H9 (cell line): ENCODE data around the gene KIF16B. TPM values are rescaled to one million over a fixed set of nuclear protein-coding genes. Genes with fewer than 3 reads are reported as not detected.

Experiments used
- DNase-seq: peaks from one replicate; pipeline ENCODE4 v3.0.0-alpha.2; 2017
- H2AFZ ChIP-seq: one replicate; pipeline ENCODE4 v1.6.1; 2013; ENCODE audit warnings: mild to moderate bottlenecking, low read length, control low read depth, moderate library complexity
- H2AK5ac ChIP-seq: 2 replicates; pipeline ENCODE4 v1.6.1; 2013; ENCODE audit warnings: low read length, control low read depth, mixed read lengths; ENCODE audit not compliant: insufficient read length
- H2BK120ac ChIP-seq: one replicate; pipeline ENCODE4 v1.6.1; 2013; ENCODE audit warnings: low read depth, mild to moderate bottlenecking, low read length, control low read depth, inconsistent platforms; ENCODE audit not compliant: poor library complexity, severe bottlenecking
- H2BK12ac ChIP-seq: 2 replicates; pipeline ENCODE4 v1.6.1; 2013; ENCODE audit warnings: low read length, control low read depth, mixed read lengths, low read depth; ENCODE audit not compliant: insufficient read length
- H2BK15ac ChIP-seq: 2 replicates; pipeline ENCODE4 v1.6.1; 2013; ENCODE audit warnings: low read depth, low read length, control low read depth
- H2BK20ac ChIP-seq: one replicate; pipeline ENCODE4 v1.6.1; 2013; ENCODE audit warnings: low read depth, mild to moderate bottlenecking, low read length, control low read depth, inconsistent platforms; ENCODE audit not compliant: poor library complexity, severe bottlenecking
- H2BK5ac ChIP-seq: 2 replicates; pipeline ENCODE4 v1.6.1; 2013; ENCODE audit warnings: low read length, control low read depth, mixed read lengths; ENCODE audit not compliant: insufficient read length
- H3K14ac ChIP-seq: 2 replicates; pipeline ENCODE4 v1.6.1; 2013; ENCODE audit warnings: low read length, control low read depth; ENCODE audit not compliant: insufficient read depth
- H3K18ac ChIP-seq: 2 replicates; pipeline ENCODE4 v1.6.1; 2013; ENCODE audit warnings: low read depth, mild to moderate bottlenecking, mixed read lengths, low read length, control low read depth; ENCODE audit not compliant: insufficient read length
- H3K23ac ChIP-seq: 2 replicates; pipeline ENCODE4 v1.6.1; 2013; ENCODE audit warnings: low read length, control low read depth, mixed read lengths, low read depth; ENCODE audit not compliant: insufficient read length
- H3K23me2 ChIP-seq: 2 replicates; pipeline ENCODE4 v1.6.1; 2013; ENCODE audit warnings: low read depth, mild to moderate bottlenecking, mixed read lengths, low read length, control low read depth; ENCODE audit not compliant: insufficient read length, poor library complexity, severe bottlenecking
- H3K27ac ChIP-seq: 2 replicates; pipeline ENCODE4 v1.5.1; 2013; ENCODE audit warnings: low read length, control low read depth, mixed read lengths, low read depth; ENCODE audit not compliant: insufficient read length
- H3K27me3 ChIP-seq: 2 replicates; pipeline ENCODE4 v1.6.1; 2013; ENCODE audit warnings: low read length, control low read depth, inconsistent platforms; ENCODE audit not compliant: insufficient read depth
- H3K4ac ChIP-seq: 2 replicates; pipeline ENCODE4 v1.6.1; 2013; ENCODE audit warnings: low read depth, mild to moderate bottlenecking, control low read depth, inconsistent platforms, low read length, moderate library complexity
- H3K4me1 ChIP-seq: 2 replicates; pipeline ENCODE4 v1.6.1; 2013; ENCODE audit warnings: low read length, control low read depth, inconsistent platforms; ENCODE audit not compliant: insufficient read depth
- H3K4me2 ChIP-seq: 2 replicates; pipeline ENCODE4 v1.6.1; 2013; ENCODE audit warnings: low read length, control low read depth, mixed read lengths; ENCODE audit not compliant: insufficient read length, insufficient read depth
- H3K56ac ChIP-seq: 2 replicates; pipeline ENCODE4 v1.6.1; 2013; ENCODE audit warnings: low read depth, mild to moderate bottlenecking, mixed read lengths, low read length, control low read depth; ENCODE audit not compliant: insufficient read length
- H3K79me1 ChIP-seq: 2 replicates; pipeline ENCODE4 v1.6.1; 2013; ENCODE audit warnings: low read depth, mild to moderate bottlenecking, moderate library complexity, low read length, control low read depth, inconsistent platforms; ENCODE audit not compliant: insufficient read depth, poor library complexity, severe bottlenecking
- H3K79me2 ChIP-seq: 2 replicates; pipeline ENCODE4 v1.6.1; 2013; ENCODE audit warnings: low read length, control low read depth, inconsistent platforms; ENCODE audit not compliant: insufficient read depth
- H3K9ac ChIP-seq: 2 replicates; pipeline ENCODE4 v1.6.1; 2013; ENCODE audit warnings: low read length, control low read depth, mixed read lengths; ENCODE audit not compliant: insufficient read length; ENCODE audit errors: extremely low read depth
- H3K9me3 ChIP-seq: one replicate; pipeline ENCODE4 v1.6.1; 2013; ENCODE audit warnings: low read depth, low read length, inconsistent platforms; ENCODE audit not compliant: control insufficient read depth
- H3T11ph ChIP-seq: one replicate; pipeline ENCODE4 v1.6.1; 2013; ENCODE audit warnings: mild to moderate bottlenecking, low read length, control low read depth, inconsistent platforms
- H4K20me1 ChIP-seq: one replicate; pipeline ENCODE4 v1.6.1; 2013; ENCODE audit not compliant: control insufficient read depth, insufficient read length, insufficient read depth
- H4K5ac ChIP-seq: 2 replicates; pipeline ENCODE4 v1.6.1; 2013; ENCODE audit warnings: low read depth, mild to moderate bottlenecking, mixed read lengths, low read length, control low read depth; ENCODE audit not compliant: insufficient read length
- H4K8ac ChIP-seq: replicated peaks from 2 replicates; pipeline ENCODE4 v1.6.1; 2013; ENCODE audit warnings: low read length, control low read depth, mixed read lengths, low read depth; ENCODE audit not compliant: insufficient read length
- H4K91ac ChIP-seq: 2 replicates; pipeline ENCODE4 v1.6.1; 2013; ENCODE audit warnings: low read depth, mild to moderate bottlenecking, moderate library complexity, mixed read lengths, low read length, control low read depth; ENCODE audit not compliant: insufficient read length
- H3K27ac Mint-ChIP-seq, 3 experiments: 2 replicates in 2 of 3; 3 replicates in 1 of 3; pipeline ENCODE4 v1.8.0; 2020 to 2021; ENCODE audit warnings: mixed read lengths in 3 of 3, mild to moderate bottlenecking in 1 of 3, moderate library complexity in 1 of 3
- H3K27me3 Mint-ChIP-seq: 2 replicates; pipeline ENCODE4 v1.8.0; 2021; ENCODE audit warnings: low read depth, mild to moderate bottlenecking, moderate library complexity, mixed read lengths
- H3K36me3 Mint-ChIP-seq, 3 experiments: 2 replicates in 2 of 3; 3 replicates in 1 of 3; pipeline ENCODE4 v1.8.0; 2020 to 2021; ENCODE audit warnings: low read depth in 3 of 3, mixed read lengths in 3 of 3; ENCODE audit not compliant: insufficient read depth in 1 of 3
- H3K4me1 Mint-ChIP-seq, 2 experiments: 2 replicates each; pipeline ENCODE4 v1.8.0; 2020; ENCODE audit warnings: mixed read lengths in 2 of 2
- H3K4me3 Mint-ChIP-seq, 2 experiments: 2 replicates in 1 of 2; 3 replicates in 1 of 2; pipeline ENCODE4 v1.8.0; 2020 to 2021; ENCODE audit warnings: mild to moderate bottlenecking in 2 of 2, mixed read lengths in 2 of 2, moderate library complexity in 1 of 2
- H3K9me3 Mint-ChIP-seq, 2 experiments: 2 replicates in 1 of 2; 3 replicates in 1 of 2; pipeline ENCODE4 v1.8.0; 2020; ENCODE audit warnings: mild to moderate bottlenecking in 2 of 2, mixed read lengths in 2 of 2, moderate library complexity in 1 of 2
- WGBS: extraction: QIAGEN DNeasy Blood & Tissue Kit; methylation state at CpG from one replicate; pipeline ENCODE4 v1.1.7; 2013; ENCODE audit warnings: missing lambda C conversion rate, low lambda C conversion rate, mixed read lengths; ENCODE audit not compliant: insufficient read length; ENCODE audit errors: extremely low coverage; 5-methylcytosine and 5-hydroxymethylcytosine counted together
- total RNA-seq: library from RNA; stranded (reverse); gene quantifications from 2 replicates; pipeline ENCODE4 v1.2.1, GENCODE V29; 2021
- TF ChIP-seq, protein P1 (sequence below): fragments of 200-600 bp; sonication (generic); conservative IDR thresholded peaks from 3 replicates; pipeline ENCODE4 v1.8.0; 2021; ENCODE audit warnings: antibody characterized with exemption, mild to moderate bottlenecking

The KIF16B gene
- total RNA-seq, 1 experiment from 2014 or later, result 7.4 TPM

DNA sequence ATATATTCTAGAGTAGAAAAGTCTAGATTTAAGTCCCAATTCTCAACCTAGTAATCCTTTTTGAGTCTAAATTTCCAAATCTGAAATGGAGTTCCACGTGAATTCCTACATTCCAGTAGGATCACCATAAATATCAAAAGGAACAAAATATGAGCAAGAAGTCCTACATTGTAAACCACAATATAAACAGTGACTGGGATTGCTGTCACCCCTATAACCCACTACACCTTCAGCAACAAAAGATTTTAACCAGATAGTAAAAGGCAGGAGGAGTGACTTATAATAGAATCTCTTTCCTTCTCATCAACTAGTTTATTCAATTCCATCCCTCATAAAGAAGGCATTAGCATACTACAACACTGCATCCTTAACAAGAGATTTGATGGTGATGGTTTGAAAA is 210.6 kb downstream of the KIF16B start:
- Histone ChIP-seq H3K9ac (no peak overlapping the region), H3K4me1 (no peaks in the 10 kb centered on the region), H3K23me2 (no peaks in the 10 kb centered on the region), H3K79me2 (no peaks in the 10 kb centered on the region), H2BK12ac (no peak overlapping the region), H3K14ac (no peak overlapping the region), H4K8ac (no peak overlapping the region), H4K91ac (no peak overlapping the region), H2AFZ (no peak overlapping the region), H2BK15ac (no peak overlapping the region), H4K5ac (no peak overlapping the region), H2BK20ac (no peak overlapping the region), H3K18ac (no peak overlapping the region), H3K79me1 (no peaks in the 10 kb centered on the region), H3K9me3 (no peaks in the 10 kb centered on the region), H3K23ac (no peak overlapping the region), H3K4me2 (no peak overlapping the region), H3K27ac (no peak overlapping the region), H3T11ph (no peak overlapping the region), H2BK120ac (no peak overlapping the region), H2BK5ac (no peak overlapping the region), H3K56ac (no peak overlapping the region), H4K20me1 (no peaks in the 10 kb centered on the region), H3K4ac (no peak overlapping the region), H2AK5ac (no peak overlapping the region), H3K27me3 (no peaks in the 10 kb centered on the region)
- TF ChIP-seq, protein P1, sequence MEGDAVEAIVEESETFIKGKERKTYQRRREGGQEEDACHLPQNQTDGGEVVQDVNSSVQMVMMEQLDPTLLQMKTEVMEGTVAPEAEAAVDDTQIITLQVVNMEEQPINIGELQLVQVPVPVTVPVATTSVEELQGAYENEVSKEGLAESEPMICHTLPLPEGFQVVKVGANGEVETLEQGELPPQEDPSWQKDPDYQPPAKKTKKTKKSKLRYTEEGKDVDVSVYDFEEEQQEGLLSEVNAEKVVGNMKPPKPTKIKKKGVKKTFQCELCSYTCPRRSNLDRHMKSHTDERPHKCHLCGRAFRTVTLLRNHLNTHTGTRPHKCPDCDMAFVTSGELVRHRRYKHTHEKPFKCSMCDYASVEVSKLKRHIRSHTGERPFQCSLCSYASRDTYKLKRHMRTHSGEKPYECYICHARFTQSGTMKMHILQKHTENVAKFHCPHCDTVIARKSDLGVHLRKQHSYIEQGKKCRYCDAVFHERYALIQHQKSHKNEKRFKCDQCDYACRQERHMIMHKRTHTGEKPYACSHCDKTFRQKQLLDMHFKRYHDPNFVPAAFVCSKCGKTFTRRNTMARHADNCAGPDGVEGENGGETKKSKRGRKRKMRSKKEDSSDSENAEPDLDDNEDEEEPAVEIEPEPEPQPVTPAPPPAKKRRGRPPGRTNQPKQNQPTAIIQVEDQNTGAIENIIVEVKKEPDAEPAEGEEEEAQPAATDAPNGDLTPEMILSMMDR, result no peak
- no CpG with 5 or more reads among the region's 1 CpG for WGBS
- Mint-ChIP-seq H3K9me3 (no peaks in the 10 kb centered on the region), H3K27me3 (no peaks in the 10 kb centered on the region), H3K36me3 (peaks cover 3 to 7% (median 5%) of the 10 kb centered on the region in 3 experiments; a peak in 5 of 7 replicates), H3K4me1 (no peaks in the 10 kb centered on the region), H3K27ac (no peak overlapping the region), H3K4me3 (no peak overlapping the region)
- DNase-seq, result no peak
